Measurements from ENCODE around the gene TGM1. TPM values are rescaled to one million over a fixed set of nuclear protein-coding genes. Genes with fewer than 3 reads are reported as not detected.
"Not testable (repeated sequence)": the region's sequence is repeated elsewhere in the genome, so short reads cannot be mapped to it uniquely, and the experiment has no call there.

Gene TGM1
- total RNA-seq, 1 donor from 2014 or later = 1.8 TPM

GRCh38 chr14:24213866-24214662, 48.9 kb downstream of the TGM1 start:
- peak; percentile 14 for DNase-seq (ENCODE audit: low spot score)

GRCh38 chr14:24212924-24213865, 49.8 kb downstream of the TGM1 start, which contains the start of gene CHMP4A:
CHMP4A (minus strand) TSS chr14:24213488; CDS start chr14:24213439, 49 bp downstream.
- DNase-seq (ENCODE audit: low spot score) (peak; percentile 89), ATAC-seq (peak; percentile 77)

More at GRCh38 chr14:24213866-24214662, 48.9 kb downstream of the TGM1 start:
- no peak for ATAC-seq

GRCh38 chr14:24211311-24211710, 51.7 kb downstream of the TGM1 start:
- DNase-seq (ENCODE audit: low spot score) (peak; percentile 30), ATAC-seq (no peak)

DNA sequence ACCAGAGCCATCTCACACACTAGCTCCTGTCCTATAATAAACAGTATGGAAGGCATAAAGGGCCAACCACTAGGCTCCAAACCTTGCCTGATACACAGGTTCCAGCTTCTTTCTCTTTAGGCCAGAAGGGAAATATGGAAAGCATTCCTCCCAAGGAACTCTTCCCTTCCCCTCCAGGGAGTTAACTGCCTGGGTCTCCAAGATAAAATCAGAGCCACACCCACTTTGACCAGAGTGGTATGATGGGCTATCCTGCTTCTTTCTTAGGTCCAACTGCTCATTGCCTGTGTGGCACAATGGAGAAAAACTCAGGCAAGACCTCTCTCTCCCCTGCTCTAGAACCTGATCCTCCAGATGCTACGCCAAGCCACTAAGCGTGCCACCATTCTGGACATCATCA, 55.4 kb downstream of the TGM1 start:
- ATAC-seq (no peak), DNase-seq (ENCODE audit: low spot score) (peak; percentile 12)

GRCh38 chr14:24207104-24207551, 55.8 kb downstream of the TGM1 start:
- ATAC-seq (no peak), DNase-seq (ENCODE audit: low spot score) (peak; percentile 16)

DNA sequence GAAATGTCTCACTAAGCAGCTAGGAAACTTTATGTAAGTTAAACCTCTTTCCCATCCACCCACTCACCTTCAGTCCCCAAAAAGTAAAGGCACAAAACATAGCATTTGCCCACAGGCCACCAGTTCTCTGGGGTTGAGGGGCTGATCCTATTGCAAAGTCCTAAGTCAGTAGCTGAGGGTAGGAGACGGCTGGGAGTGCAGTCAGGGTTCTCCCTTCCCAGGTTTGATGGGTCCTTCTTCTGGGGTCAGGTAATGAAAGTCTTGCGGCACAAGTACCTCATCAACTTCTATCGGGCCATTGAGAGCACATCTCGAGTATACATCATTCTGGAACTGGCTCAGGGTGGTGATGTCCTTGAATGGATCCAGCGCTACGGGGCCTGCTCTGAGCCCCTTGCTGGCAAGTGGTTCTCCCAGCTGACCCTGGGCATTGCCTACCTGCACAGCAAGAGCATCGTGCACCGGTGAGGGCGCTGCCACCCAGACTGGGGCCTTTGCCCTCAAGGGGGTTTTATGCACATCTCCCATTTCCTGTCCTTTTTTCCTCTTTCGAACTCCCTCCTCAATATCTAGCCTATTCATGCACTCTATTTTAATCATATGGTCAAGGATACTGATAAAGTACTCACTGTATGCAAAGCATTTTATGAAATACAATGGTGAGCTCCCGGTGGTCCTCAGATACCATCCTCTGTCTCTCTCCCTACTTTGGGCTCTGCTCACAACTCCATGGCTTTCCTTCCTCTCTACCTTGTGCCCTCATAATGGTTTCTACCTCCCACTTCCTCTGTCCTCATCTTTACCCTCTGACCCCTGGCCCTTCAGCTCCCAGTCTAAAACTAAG, 56.5 kb downstream of the TGM1 start:
- DNase-seq (ENCODE audit: low spot score) (peak; percentile 34), ATAC-seq (no peak)

DNA sequence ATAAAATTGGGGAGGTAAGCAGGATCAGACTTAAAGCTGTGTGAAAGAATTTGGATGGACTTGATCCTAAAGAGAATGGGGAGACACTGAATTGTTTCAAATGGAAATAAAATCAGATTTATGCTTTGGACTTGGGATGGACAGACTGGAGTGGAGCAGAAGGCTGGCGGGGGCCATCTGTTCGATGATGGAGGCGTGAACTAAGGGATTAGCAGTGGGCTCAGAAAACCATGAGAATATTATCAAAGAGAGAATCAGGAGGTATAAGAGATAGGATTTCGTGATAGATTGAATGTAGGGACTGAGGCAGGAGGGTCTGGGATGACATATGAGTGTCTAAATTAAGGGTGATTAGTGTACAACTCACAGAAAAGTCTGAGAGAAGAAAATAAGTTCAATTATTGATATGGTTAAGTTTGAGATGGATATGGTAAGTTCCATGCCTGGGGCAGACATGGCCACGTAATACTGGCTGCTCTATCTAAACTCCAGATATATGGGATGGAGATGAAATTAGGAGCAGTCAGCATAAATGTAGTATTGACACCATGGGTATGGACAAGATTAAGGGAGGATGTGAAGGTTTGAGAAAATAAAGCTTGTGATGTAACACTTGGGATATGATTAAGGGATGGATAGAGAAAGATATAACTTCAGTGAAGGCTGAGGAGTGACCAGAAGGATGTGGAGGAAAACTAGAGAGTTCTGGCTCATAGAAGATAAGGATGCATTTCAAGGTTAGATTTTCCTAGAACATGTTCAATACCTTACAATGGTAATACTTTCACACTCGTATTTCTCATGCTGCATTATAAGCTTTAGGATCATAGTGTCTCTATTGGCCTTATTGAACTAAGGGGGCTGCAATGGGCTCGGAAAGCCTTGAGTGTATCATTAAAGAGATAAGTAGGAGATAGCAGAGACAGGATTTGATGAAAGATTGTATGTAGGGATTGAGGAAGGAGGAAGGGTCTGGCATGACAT, 58.5 kb downstream of the TGM1 start:
- no peak for ATAC-seq
- DNase-seq (ENCODE audit: low spot score) = no peak

- ATAC-seq = not testable (repeated sequence)
- peak; percentile 24 for DNase-seq (ENCODE audit: low spot score)
These were observed 59.6 kb downstream of the TGM1 start for GRCh38 chr14:24203249-24203886.

GRCh38 chr14:24202538-24202937, 60.4 kb downstream of the TGM1 start:
- peak; percentile 2 for DNase-seq (ENCODE audit: low spot score)
- ATAC-seq = not testable (repeated sequence)

Other genes with a start within 250 kb of the TGM1 start
- 2.0 TPM for gene CARMIL3, start 211.2 kb downstream of the TGM1 start, total RNA-seq
- 0.40 TPM for gene CPNE6, start 191.6 kb downstream of the TGM1 start, total RNA-seq
- 590 TPM for gene PCK2, start 168.9 kb downstream of the TGM1 start, total RNA-seq
- gene DCAF11, start 148.4 kb downstream of the TGM1 start, total RNA-seq = 212 TPM
- 3.5 TPM for gene NRL, start 148.2 kb downstream of the TGM1 start, total RNA-seq
- gene FITM1, start 132.5 kb downstream of the TGM1 start, total RNA-seq = 34.9 TPM
- gene PSME1, start 127.0 kb downstream of the TGM1 start, total RNA-seq = 98.1 TPM
- gene EMC9, start 121.6 kb downstream of the TGM1 start, total RNA-seq = 24.2 TPM
- gene PSME2, start 116.6 kb downstream of the TGM1 start, total RNA-seq = 124 TPM
- gene RNF31, start 115.7 kb downstream of the TGM1 start, total RNA-seq = 28.6 TPM
- gene IRF9, start 101.9 kb downstream of the TGM1 start, total RNA-seq = 25.1 TPM
- gene REC8, start 91.1 kb downstream of the TGM1 start, total RNA-seq = 2.6 TPM
- gene IPO4, start 74.4 kb downstream of the TGM1 start, total RNA-seq = 20.2 TPM
- 47.1 TPM for gene TM9SF1, start 67.7 kb downstream of the TGM1 start, total RNA-seq
- 0.35 TPM for gene TSSK4, start 57.5 kb downstream of the TGM1 start, total RNA-seq
- gene CHMP4A, start 49.7 kb downstream of the TGM1 start, total RNA-seq = 14.4 TPM
- 5.0 TPM for gene MDP1, start 47.1 kb downstream of the TGM1 start, total RNA-seq
- gene NEDD8, start 30.8 kb downstream of the TGM1 start, total RNA-seq = 66.7 TPM
- 30.3 TPM for gene GMPR2, start 30.2 kb downstream of the TGM1 start, total RNA-seq
- gene TINF2, start 20.6 kb downstream of the TGM1 start, total RNA-seq = 24.2 TPM
- 15.8 TPM for gene RABGGTA, start 8.4 kb upstream of the TGM1 start, total RNA-seq
- gene DHRS1, start 36.6 kb upstream of the TGM1 start, total RNA-seq = 91.0 TPM
- 17.2 TPM for gene NOP9, start 36.7 kb upstream of the TGM1 start, total RNA-seq
- gene CIDEB, start 44.8 kb upstream of the TGM1 start, total RNA-seq = 216 TPM
- gene LTB4R2, start 47.0 kb upstream of the TGM1 start, total RNA-seq = 6.9 TPM
- gene LTB4R, start 48.3 kb upstream of the TGM1 start, total RNA-seq = 7.2 TPM
- 5.5 TPM for gene ADCY4, start 71.9 kb upstream of the TGM1 start, total RNA-seq
- gene RIPK3, start 76.8 kb upstream of the TGM1 start, total RNA-seq = 0.68 TPM
- 1.4 TPM for gene NFATC4, start 105.0 kb upstream of the TGM1 start, total RNA-seq
- gene NYNRIN, start 135.8 kb upstream of the TGM1 start, total RNA-seq = 2.3 TPM
- 1.4 TPM for gene CBLN3, start 166.5 kb upstream of the TGM1 start, total RNA-seq
- gene KHNYN, start 166.8 kb upstream of the TGM1 start, total RNA-seq = 29.3 TPM
- 32.4 TPM for gene SDR39U1, start 179.6 kb upstream of the TGM1 start, total RNA-seq
- not detected for gene CMA1, start 245.1 kb upstream of the TGM1 start, total RNA-seq

Measured in left lobe of liver (tissue), 2 donors.